Left ventricle myocardium superior (tissue), 1 donor: ENCODE measurements around the gene ALAS1. TPM values are rescaled to one million over a fixed set of nuclear protein-coding genes. Genes with fewer than 3 reads are reported as not detected.
"Not testable (repeated sequence)": the region's sequence is repeated elsewhere in the genome, so short reads cannot be mapped to it uniquely, and the experiment has no call there.

Experiments used
- ATAC-seq: fragments of 200-7000 bp; cut with Tn5 transposase; one replicate; pipeline ENCODE4 v1.9.1; 2020; ENCODE audit warnings: mild to moderate bottlenecking, moderate library complexity
- DNase-seq: peaks from one replicate; pipeline ENCODE4 v3.0.0-alpha.2; 2020
- intact Hi-C: fragments of 100-400 bp; cut with micrococcal nuclease; formaldehyde crosslinking; loops from one replicate; pipeline ENCODE4 v1.11.0; 2022
- long read RNA-seq: library from polyadenylated mRNA; unstranded; transcript quantifications from one replicate; pipeline ENCODE4 v2.0.0, GENCODE V29; 2021
- total RNA-seq: library from RNA; stranded (reverse); fragmentation: NEBNext Ultra II Directional; extraction: Animal tissue kit (Norgen Biotek cat#: 25700); gene quantifications from one replicate; pipeline ENCODE4 v1.2.1, GENCODE V29; 2021
- donor health status: DM: no; HTN: yes; CAD: no; lungs with severe emphysema.

ALAS1 gene
- total RNA-seq = 166 TPM
- long read RNA-seq, transcript ALAS1-205 (12 exons, 2,356 nt) = minor isoform, 9 of 279 reads
- long read RNA-seq, transcript ALAS1-204 (11 exons, 2,125 nt) = major isoform, 208 of 279 reads
- long read RNA-seq, transcript ALAS1-201 (11 exons, 2,212 nt) = minor isoform, 12 of 279 reads
- long read RNA-seq, partial matches to known transcripts = 38 of 279 reads
- long read RNA-seq, other reads (novel, unspliced or antisense) = 12 of 279 reads

- ATAC-seq (peak; percentile 86), DNase-seq (peak; percentile 98)
- intact Hi-C loops = no loop called here
Observed at GRCh38 chr3:52197842-52198625, at the start of gene ALAS1. TSS of gene ALAS1 (plus strand) at chr3:52198160. CDS start at chr3:52199242, 1,082 bp downstream.

- intact Hi-C loops = no loop called here
- no peak for ATAC-seq
Observed at GRCh38 chr3:52149021-52149420, 48.9 kb upstream of the ALAS1 start.

GRCh38 chr3:52149726-52150125 is 48.2 kb upstream of the ALAS1 start:
- intact Hi-C loops = no loop called here

More at GRCh38 chr3:52149021-52149420, 48.9 kb upstream of the ALAS1 start:
- DNase-seq = no peak

GRCh38 chr3:52150357-52150756 is 47.6 kb upstream of the ALAS1 start:
- intact Hi-C loops = no loop called here
- DNase-seq (no peak), ATAC-seq (no peak)

More at GRCh38 chr3:52149726-52150125, 48.2 kb upstream of the ALAS1 start:
- DNase-seq (no peak), ATAC-seq (no peak)

GRCh38 chr3:52150860-52151259 is 47.1 kb upstream of the ALAS1 start:
- ATAC-seq (no peak), DNase-seq (no peak)
- intact Hi-C loops = no loop called here

GRCh38 chr3:52151991-52152390 is 46.0 kb upstream of the ALAS1 start:
- DNase-seq, ATAC-seq, intact Hi-C loops: not testable (repeated sequence)

GRCh38 chr3:52153389-52154096 is 44.4 kb upstream of the ALAS1 start:
- intact Hi-C loops = no loop called here
- no peak for DNase-seq
- ATAC-seq = no peak

- peak; percentile 98 for ATAC-seq
- intact Hi-C loops = no loop called here
- DNase-seq = peak; percentile 96
Observed at GRCh38 chr3:52154135-52155094, 43.5 kb upstream of the ALAS1 start, which contains the start of gene POC1A. TSS of gene POC1A (minus strand) at chr3:52154423. CDS start at chr3:52154372, 51 bp downstream.

- ATAC-seq = no peak
Observed at GRCh38 chr3:52155912-52156311, 42.0 kb upstream of the ALAS1 start.

GRCh38 chr3:52159503-52159902 is 38.5 kb upstream of the ALAS1 start:
- no peak for ATAC-seq
- intact Hi-C loops = no loop called here
- DNase-seq = no peak

More at GRCh38 chr3:52155912-52156311, 42.0 kb upstream of the ALAS1 start:
- intact Hi-C loops = no loop called here
- DNase-seq = no peak

GRCh38 chr3:52162250-52162872 is 35.6 kb upstream of the ALAS1 start:
- intact Hi-C loops = no loop called here
- no peak for ATAC-seq
- DNase-seq = no peak

GRCh38 chr3:52167240-52167639 is 30.7 kb upstream of the ALAS1 start:
- intact Hi-C loops = no loop called here
- DNase-seq (no peak), ATAC-seq (no peak)

- intact Hi-C loops, DNase-seq, ATAC-seq: not testable (repeated sequence)
Observed at GRCh38 chr3:52170217-52170616, 27.7 kb upstream of the ALAS1 start.

- DNase-seq = no peak
Observed at GRCh38 chr3:52171514-52172261, 26.3 kb upstream of the ALAS1 start.

GRCh38 chr3:52172262-52172757 is 25.6 kb upstream of the ALAS1 start:
- no peak for DNase-seq
- no peak for ATAC-seq
- intact Hi-C loops = no loop called here

More at GRCh38 chr3:52171514-52172261, 26.3 kb upstream of the ALAS1 start:
- no peak for ATAC-seq
- intact Hi-C loops = no loop called here

GRCh38 chr3:52173101-52173500 is 24.9 kb upstream of the ALAS1 start:
- no peak for ATAC-seq
- DNase-seq = no peak
- intact Hi-C loops = no loop called here

- intact Hi-C loops = no loop called here
- DNase-seq (no peak), ATAC-seq (no peak)
Observed at GRCh38 chr3:52174896-52175295, 23.1 kb upstream of the ALAS1 start.
